ENCODE measurements around the gene TMCO4.

- TF ChIP-seq EZH2 (IDR thresholded peaks at IDR 0.05; ENCODE audit: low read length, missing control alignments), result no peak
- no peak for TF ChIP-seq CTCF (conservative IDR thresholded peaks at IDR 0.05 in 1 of 2, IDR thresholded peaks at IDR 0.05 in 1 of 2; ENCODE audit: low read depth in 1 of 2, low read length in 2 of 2)
Observed at GRCh38 chr1:19813643-19813960, 13.9 kb upstream of the TMCO4 start.

Data from fibroblast of lung (primary cell).